RKO (cell line): ENCODE data around the gene GNB5.
"Not testable (repeated sequence)": the region's sequence is repeated elsewhere in the genome, so short reads cannot be mapped to it uniquely, and the experiment has no call there.

Experiments used
- DNase-seq: peaks from one replicate; pipeline ENCODE4 v3.0.0-alpha.2; 2016; ENCODE audit warnings: low spot score

GNB5 gene

DNA sequence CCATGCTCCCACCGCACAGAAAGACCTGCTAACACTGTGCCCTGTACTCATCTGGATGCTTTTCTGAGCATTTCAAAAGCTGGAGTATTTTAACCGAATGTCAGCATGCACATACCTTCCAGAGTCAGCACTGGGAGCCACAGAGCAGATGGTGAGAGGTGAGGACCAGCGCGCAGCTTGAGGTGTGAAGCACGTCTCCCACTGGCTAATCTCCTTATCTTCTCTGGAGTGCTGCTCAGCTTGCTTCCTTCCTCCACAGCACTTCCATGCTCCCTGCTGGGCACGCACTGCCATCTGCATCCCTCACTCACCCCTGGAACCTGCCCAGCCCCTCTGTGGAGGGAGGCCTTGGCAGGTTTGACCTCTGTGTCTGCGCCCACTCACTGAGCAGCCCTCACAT is at the start of gene GNB5:
TSS of gene GNB5 (minus strand) at position 186 of the 400 bp plus-strand sequence. CDS start 6,716 bp downstream, outside the sequence.
- no peak for DNase-seq

- DNase-seq, result no peak
Observed at GRCh38 chr15:52240166-52240565, 49.0 kb upstream of the GNB5 start.

DNA sequence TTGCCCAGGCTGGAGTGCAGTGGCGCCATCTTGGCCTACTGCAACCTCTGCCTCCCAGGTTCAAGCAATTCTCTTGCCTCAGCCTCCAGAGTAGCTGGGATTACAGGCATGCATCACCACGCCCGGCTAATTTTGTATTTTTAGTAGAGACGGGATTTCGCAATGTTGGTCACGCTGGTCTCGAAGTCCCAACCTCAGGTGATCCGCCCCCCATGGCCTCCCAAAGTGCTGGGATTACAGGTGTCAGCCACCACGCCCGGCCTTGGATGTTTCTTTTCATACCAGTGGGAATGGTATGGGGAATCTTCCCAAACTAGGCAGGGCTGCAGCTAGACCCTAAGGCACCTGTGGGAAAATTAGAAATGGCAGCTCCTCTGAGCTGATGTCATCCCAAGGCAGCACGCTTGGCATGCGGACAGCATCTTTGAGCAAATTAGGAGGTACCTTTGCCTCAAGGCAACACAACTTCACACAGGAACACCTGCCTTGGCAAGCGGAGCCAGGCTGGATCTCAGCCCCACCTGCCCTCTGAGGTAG is 47.9 kb upstream of the GNB5 start:
- DNase-seq, result not testable (repeated sequence)

DNA sequence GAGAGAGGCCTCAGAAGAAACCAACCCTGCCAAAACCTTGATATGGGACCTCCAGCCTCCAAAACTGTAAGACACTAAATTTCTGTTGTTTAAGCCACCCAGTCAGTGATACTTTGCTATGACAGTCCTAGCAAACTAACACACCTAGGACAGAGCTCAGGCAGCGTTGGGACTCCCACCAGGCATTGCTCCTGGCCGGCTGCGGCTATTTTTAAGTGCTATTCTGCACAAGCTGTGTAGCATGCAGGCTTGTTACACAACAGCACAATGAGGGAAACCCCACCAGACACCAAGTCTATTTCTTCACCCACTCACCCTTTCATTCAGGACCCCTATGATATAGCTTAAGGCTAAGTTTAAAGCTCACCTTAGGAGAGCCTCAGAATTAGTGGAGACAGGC is 47.0 kb upstream of the GNB5 start:
- DNase-seq, result no peak

GRCh38 chr15:52236013-52236412 is 44.8 kb upstream of the GNB5 start:
- DNase-seq, result peak; percentile 8

- no peak for DNase-seq
Observed at GRCh38 chr15:52234596-52235541, 43.7 kb upstream of the GNB5 start.

GRCh38 chr15:52233405-52233804 is 42.2 kb upstream of the GNB5 start:
- no peak for DNase-seq

GRCh38 chr15:52232327-52232726 is 41.1 kb upstream of the GNB5 start:
- DNase-seq, result no peak

- no peak for DNase-seq
Observed at GRCh38 chr15:52230073-52230472, 38.9 kb upstream of the GNB5 start.

DNA sequence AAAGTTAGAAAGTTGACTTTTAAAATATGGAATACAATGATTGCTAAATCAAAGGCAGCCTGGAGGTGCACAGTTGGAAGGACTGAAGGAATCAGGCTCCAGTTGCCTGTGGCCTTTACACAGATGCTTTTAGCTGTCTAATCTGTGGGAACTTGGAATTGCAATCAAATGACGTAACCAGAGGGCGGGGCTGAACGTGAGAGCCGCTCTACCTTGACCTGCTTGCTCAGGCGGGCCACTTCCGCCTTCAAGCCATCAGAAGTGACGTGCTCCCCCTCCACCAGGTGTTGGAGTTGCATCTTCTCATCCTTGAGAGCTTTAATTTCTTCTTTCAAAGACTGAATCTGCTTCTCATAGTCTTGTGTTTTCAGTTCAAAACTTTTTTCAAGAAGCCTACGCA is 37.7 kb upstream of the GNB5 start:
- no peak for DNase-seq

- DNase-seq, result peak; percentile 87
Observed at GRCh38 chr15:52227456-52227855, 36.3 kb upstream of the GNB5 start.

- DNase-seq, result no peak
Observed at GRCh38 chr15:52225230-52225629, 34.0 kb upstream of the GNB5 start.

- DNase-seq, result no peak
Observed at GRCh38 chr15:52224211-52224610, 33.0 kb upstream of the GNB5 start.

- no peak for DNase-seq
Observed at GRCh38 chr15:52221730-52222129, 30.5 kb upstream of the GNB5 start.

DNA sequence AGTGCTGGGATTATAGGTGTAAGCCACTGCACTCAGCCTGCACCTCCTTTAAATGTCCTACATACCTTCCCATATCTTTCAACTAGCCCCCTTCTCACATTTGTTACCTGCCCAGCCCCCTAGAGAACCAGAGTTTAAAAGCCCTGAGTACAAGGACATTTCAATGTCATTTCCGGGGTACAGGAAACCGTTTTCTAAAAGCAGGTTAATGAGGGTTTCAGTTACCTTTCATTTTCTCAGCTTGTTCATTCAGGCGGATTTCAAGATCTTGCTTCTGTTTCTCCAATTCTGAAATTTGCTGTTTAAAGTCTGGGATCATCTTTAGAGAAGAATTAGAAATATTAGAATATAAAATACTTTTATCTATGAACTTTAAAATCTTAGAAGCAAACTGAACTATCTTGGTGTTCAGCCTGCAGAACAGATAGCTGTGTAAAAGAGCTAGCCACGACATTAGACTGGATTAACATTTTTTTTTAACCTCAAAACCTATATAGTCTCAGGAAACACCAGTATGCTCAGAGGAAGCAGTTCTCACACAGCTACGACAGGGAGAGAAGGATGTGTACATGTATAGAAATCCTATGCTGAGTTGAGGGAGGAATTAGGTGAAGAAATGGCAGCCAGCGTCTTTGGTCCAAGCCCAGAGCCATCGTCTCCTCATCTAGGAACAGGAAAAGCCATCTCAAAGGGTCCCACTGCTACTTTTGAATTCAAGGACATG is 29.9 kb upstream of the GNB5 start:
- DNase-seq, result no peak

DNA sequence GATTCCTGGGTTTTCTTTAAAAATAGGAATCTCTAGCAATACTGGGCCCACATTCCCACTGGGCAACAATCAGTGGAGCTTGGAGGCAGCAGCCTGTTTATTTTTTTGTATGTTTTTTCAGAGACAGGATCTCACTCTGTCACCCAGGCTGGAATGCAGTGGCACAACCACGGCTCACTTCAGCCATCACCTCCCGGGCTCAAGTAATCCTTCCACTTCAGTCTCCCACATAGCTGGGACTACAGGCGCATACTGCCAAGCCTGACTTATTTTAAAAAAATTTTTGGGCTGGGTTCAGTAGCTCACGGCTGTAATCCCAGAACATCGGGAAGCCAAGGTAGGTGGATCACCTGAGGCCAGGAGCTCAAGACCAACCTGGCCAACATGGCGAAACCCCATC is 29.1 kb upstream of the GNB5 start:
- no peak for DNase-seq

GRCh38 chr15:52218816-52219215 is 27.6 kb upstream of the GNB5 start:
- DNase-seq, result no peak

DNA sequence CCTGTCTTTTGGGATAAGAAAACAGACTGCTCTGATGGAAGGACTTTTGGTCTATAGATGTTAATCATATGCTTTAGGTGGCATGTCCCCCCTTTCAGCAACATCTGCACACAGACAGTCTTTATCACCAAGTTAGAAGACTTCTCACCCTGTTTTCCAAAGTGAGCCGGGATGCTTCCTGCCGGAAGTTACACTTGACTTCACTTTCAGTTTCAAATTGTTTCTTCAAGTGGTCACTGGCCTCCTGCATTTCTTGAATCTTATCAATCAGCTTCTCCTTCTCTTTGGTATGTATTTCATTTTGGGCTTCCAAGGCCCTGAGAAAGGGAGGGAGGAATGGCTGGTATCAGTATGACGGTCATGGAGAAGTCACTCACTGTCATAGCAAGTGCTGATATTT is 27.2 kb upstream of the GNB5 start:
- no peak for DNase-seq

GRCh38 chr15:52217186-52217585 is 26.0 kb upstream of the GNB5 start:
- DNase-seq, result no peak

DNA sequence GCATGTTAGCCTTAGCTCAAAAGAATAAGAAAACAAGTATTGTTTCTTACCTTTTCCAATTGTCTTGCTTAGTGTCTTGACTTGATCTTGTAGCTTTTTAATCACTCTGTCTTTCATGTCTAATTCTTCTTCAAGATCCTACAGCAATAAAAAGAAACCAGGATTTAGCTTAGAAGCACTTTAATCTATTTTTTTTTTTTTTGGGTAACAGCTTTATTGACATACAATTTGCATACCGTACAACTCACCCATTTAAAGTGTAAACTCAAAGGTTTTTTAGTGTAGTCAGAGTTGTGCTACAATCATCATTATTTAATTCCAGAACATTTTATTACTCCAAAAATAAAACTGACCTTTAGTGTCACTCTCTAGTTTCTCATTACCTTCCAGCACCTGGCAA is 23.4 kb upstream of the GNB5 start:
- DNase-seq, result no peak

- DNase-seq, result no peak
Observed at GRCh38 chr15:52213206-52213605, 22.0 kb upstream of the GNB5 start.

GRCh38 chr15:52208306-52208946 is 17.2 kb upstream of the GNB5 start:
- DNase-seq, result peak; percentile 66
